Lung (tissue), 12 donors: ENCODE results near the gene HTRA1. TPM values are rescaled to one million over a fixed set of nuclear protein-coding genes. Genes with fewer than 3 reads are reported as not detected.

Experiments
- ATAC-seq: fragments of 200-7000 bp; cut with Tn5 transposase; one replicate; pipeline ENCODE4 v1.9.1; 2020; ENCODE audit warnings: moderate number of reproducible peaks; ENCODE audit not compliant: insufficient read depth, low FRiP score
- DNase-seq, 3 donors: peaks; one replicate each; pipeline ENCODE4 v3.0.0-alpha.2; 2013 to 2017
- H3K27ac ChIP-seq, 2 donors: one replicate each; pipeline ENCODE4 v1.5.1; 2013; ENCODE audit warnings: mild to moderate bottlenecking in 2 of 2, moderate library complexity in 2 of 2, control low read depth in 1 of 2, inconsistent platforms in 1 of 2, low read depth in 1 of 2, low read length in 1 of 2
- H3K27me3 ChIP-seq, 3 donors: one replicate each; pipeline ENCODE4 v1.5.1; 2013; ENCODE audit warnings: low read length in 2 of 3; ENCODE audit not compliant: control insufficient read depth in 3 of 3, insufficient read depth in 3 of 3
- H3K36me3 ChIP-seq, 4 donors: one replicate each; pipeline ENCODE4 v1.5.1; 2013; ENCODE audit warnings: low read length in 4 of 4, mild to moderate bottlenecking in 1 of 4, moderate library complexity in 1 of 4; ENCODE audit not compliant: control insufficient read depth in 4 of 4, insufficient read depth in 4 of 4
- H3K4me1 ChIP-seq, 5 donors: one replicate each; pipeline ENCODE4 v1.5.1; 2013; ENCODE audit warnings: low read length in 5 of 5, mild to moderate bottlenecking in 2 of 5, moderate library complexity in 1 of 5; ENCODE audit not compliant: control insufficient read depth in 5 of 5, insufficient read depth in 5 of 5
- H3K4me3 ChIP-seq: one replicate; pipeline ENCODE4 v1.5.1; 2013; ENCODE audit warnings: mild to moderate bottlenecking, control low read depth, moderate library complexity
- H3K9ac ChIP-seq, 2 donors: one replicate each; pipeline ENCODE4 v1.5.1; 2013; ENCODE audit warnings: low read length in 2 of 2, control low read depth in 1 of 2; ENCODE audit not compliant: insufficient read depth in 1 of 2
- H3K9me3 ChIP-seq, 4 donors: one replicate each; pipeline ENCODE4 v1.5.1; 2013; ENCODE audit warnings: low read length in 3 of 4, mild to moderate bottlenecking in 1 of 4, moderate library complexity in 1 of 4; ENCODE audit not compliant: control insufficient read depth in 4 of 4, insufficient read depth in 3 of 4
- WGBS, 2 donors: extraction: QIAGEN DNeasy Blood & Tissue Kit; methylation state at CpG; one replicate each; pipeline ENCODE4 v1.1.7; 2013; 5-methylcytosine and 5-hydroxymethylcytosine counted together
- polyA plus RNA-seq, 2 donors: library from polyadenylated mRNA; stranded (reverse); fragments of 200-250 nt; gene quantifications; one replicate each; pipeline ENCODE4 v1.2.1, GENCODE V29; 2013
- total RNA-seq, 2 donors: library from RNA; depleted of rRNA in 1 of 2; stranded (reverse); fragments of >200 nt in 1 of 2; gene quantifications; one replicate each; pipeline ENCODE4 v1.2.1, GENCODE V29; 2014 to 2021
- TF ChIP-seq, protein P1 (sequence below): IDR thresholded peaks from 2 replicates; pipeline ENCODE4 v1.5.1; 2012; ENCODE audit warnings: mild to moderate bottlenecking; ENCODE audit errors: control extremely low read depth, extremely low read depth
- donor health status: control.
- donor health status: control.
- donor health status: Bipolar disorder and iron deficiency.
- donor health status: healthy.
- donor health status: DM: yes; HTN: yes; CAD: no.

The HTRA1 gene
- total and polyA plus RNA-seq, 4 donors, result 30.4 to 59.8 (median 46.1) TPM

DNA sequence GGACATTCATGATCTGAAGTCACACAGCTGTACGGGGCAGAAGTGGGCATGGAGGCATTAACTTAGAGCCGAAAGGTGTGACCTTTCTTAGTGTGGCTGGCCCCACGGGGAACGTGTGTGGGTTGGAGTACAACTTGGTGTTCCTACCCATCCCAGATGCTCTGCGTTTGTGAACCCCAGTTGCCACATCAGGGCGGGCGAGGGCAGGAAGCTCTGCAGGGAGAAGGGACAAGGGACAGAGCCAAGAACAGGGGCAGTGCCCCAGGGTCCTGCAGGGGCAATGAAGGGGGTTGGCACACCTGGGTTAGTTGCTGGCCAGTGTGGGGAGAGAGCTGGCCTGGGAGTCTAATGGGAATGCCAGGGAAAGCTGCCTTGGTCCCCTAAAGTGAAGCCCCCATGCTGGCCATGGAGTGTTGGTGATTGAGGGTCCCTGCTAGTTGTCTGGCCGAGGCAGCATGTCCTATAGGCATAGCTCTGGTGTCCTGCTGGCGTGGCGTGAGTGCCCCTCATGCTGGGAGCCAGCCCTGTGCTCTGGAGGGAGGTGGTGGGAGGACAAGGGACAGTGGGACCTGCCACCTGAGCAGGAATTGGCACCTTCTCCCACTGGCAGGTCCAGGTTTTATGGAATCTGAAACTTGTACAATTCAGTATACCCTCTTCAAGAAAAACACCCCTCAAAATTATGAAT lies 18.9 kb downstream of the HTRA1 start:
- H3K4me3 ChIP-seq, result no peak overlapping the region
- 93 to 95% methylated on average over 10 of the region's 10 CpGs for WGBS, 2 donors
- no peak overlapping the region for H3K9ac ChIP-seq
- TF ChIP-seq, protein P1, sequence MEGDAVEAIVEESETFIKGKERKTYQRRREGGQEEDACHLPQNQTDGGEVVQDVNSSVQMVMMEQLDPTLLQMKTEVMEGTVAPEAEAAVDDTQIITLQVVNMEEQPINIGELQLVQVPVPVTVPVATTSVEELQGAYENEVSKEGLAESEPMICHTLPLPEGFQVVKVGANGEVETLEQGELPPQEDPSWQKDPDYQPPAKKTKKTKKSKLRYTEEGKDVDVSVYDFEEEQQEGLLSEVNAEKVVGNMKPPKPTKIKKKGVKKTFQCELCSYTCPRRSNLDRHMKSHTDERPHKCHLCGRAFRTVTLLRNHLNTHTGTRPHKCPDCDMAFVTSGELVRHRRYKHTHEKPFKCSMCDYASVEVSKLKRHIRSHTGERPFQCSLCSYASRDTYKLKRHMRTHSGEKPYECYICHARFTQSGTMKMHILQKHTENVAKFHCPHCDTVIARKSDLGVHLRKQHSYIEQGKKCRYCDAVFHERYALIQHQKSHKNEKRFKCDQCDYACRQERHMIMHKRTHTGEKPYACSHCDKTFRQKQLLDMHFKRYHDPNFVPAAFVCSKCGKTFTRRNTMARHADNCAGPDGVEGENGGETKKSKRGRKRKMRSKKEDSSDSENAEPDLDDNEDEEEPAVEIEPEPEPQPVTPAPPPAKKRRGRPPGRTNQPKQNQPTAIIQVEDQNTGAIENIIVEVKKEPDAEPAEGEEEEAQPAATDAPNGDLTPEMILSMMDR, result no peak
- H3K27ac ChIP-seq, result no peak overlapping the region
- ATAC-seq (no peak), DNase-seq (no peak)
- H3K36me3 ChIP-seq, result no peaks in the 10 kb centered on the region
- H3K4me1 ChIP-seq, result peaks cover 0 to 20% (median 6%) of the 10 kb centered on the region in 5 donors
- H3K27me3 ChIP-seq, result no peaks in the 10 kb centered on the region
- no peaks in the 10 kb centered on the region for H3K9me3 ChIP-seq

DNA sequence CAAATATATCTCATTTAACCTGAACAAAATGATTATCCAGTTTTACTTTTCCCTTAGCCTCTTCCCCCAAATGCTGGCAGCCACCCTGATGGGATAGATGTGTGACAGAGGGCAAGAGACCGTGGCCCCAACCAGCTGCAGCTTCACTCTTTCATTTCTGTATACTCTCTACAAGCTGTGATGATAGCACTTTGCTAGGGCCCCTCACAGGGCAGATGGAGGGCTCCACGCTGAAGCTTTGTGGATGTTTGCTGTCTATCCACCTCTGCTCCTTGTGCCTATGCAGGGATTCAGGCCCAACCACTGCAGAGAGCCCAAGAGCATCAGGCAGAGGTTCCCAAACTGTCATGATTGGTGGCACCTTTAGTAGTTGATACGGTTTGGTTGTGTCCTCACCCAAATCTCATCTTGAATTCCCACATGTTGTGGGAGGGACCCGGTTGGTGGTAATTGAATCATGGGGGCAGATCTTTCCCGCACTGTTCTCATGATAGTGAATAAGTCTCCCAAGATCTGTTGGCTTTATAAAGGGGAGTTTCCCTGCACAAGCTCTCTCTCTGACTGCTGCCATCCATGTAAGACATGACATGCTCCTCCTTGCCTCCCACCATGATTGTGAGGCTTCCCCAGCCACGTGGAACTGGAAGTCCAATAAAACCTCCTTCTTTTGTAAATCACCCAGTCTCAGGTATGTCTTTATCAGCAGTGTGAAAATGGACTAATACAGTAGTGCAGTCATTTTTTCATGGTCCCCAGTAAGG lies 20.1 kb downstream of the HTRA1 start:
- DNase-seq (no peak), ATAC-seq (no peak)
- H3K36me3 ChIP-seq, result no peaks in the 10 kb centered on the region
- WGBS, 2 donors, result 88 to 94% methylated on average over 6 of the region's 6 CpGs
- no peak overlapping the region for H3K4me3 ChIP-seq
- peaks cover 6 to 20% (median 10%) of the 10 kb centered on the region in 5 donors for H3K4me1 ChIP-seq
- H3K27ac ChIP-seq, result no peak overlapping the region
- H3K9me3 ChIP-seq, result no peaks in the 10 kb centered on the region
- TF ChIP-seq, protein P1, result no peak
- H3K9ac ChIP-seq, result no peak overlapping the region
- no peaks in the 10 kb centered on the region for H3K27me3 ChIP-seq

DNA sequence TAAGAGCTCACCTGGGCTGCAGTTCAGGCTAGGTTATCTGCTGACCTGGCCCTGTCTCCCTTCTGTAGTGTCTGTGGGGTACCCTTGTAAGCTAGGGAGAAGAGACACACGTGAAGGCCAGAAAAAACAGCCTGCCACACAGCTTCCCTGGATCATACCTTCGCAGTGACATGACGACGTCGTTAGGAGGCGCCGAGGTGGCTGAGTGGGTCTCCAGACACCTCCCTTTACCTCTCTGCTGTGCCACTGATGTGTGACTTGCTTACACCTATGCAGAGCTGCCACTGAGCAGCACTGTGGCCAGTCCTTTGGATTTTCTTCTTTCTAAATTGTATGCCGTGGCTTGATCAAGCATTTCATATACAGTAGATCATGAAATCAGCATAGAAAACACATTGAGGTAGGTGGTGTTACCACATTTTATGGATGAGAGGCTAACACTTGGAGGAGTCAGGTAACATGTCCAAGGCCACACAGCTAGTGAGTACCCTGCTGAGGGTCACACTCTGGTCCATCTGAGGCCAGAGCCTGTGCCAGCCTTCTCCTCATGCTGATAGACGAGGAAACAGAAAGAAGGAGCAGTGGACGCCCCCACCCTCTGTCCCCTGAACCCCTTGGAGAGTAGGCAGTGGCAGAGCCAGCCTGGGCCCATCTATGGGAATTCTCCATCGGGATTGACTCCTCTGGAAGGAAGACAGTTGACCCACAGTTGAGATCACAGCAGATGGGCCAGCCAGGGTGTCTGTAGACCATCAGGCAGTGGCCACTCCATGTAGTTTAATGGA lies 23.1 kb downstream of the HTRA1 start:
- Histone ChIP-seq H3K27me3 (no peaks in the 10 kb centered on the region), H3K9ac (no peak overlapping the region), H3K36me3 (peaks cover 0 to under 1% (median 0%) of the 10 kb centered on the region in 4 donors), H3K4me1 (peaks cover 12 to 24% (median 16%) of the 10 kb centered on the region in 5 donors), H3K4me3 (no peak overlapping the region), H3K27ac (no peak overlapping the region), H3K9me3 (no peaks in the 10 kb centered on the region)
- DNase-seq (no peak), ATAC-seq (no peak)
- 93% methylated on average over 11 of the region's 11 CpGs for WGBS, 2 donors
- TF ChIP-seq, protein P1, result no peak
